ENCODE measurements around the gene LDHD.
A peak's percentile ranks its signal among the peaks of the same experiment; 100 is the strongest.

LDHD gene

GRCh38 chr16:75100603-75100990 is 16.0 kb downstream of the LDHD start:
- DNase-seq (ENCODE audit: low spot score) = no peak
- no peak for TF ChIP-seq CTCF (IDR thresholded peaks at IDR 0.05; ENCODE audit: borderline replicate concordance, control extremely low read depth, extremely low read depth, insufficient read depth, missing control alignments)
- in situ Hi-C loops (cut with MboI; ENCODE audit: low sequenced_read_pairs, unreplicated experiment) = loop anchor here (10.0 to 25.0 kb wide), 2 partner anchors 106 to 388 kb away; partner anchors contain the start of genes MLKL and ZNRF1

GRCh38 chr16:75099738-75100602 is 16.6 kb downstream of the LDHD start:
- TF ChIP-seq CTCF (IDR thresholded peaks at IDR 0.05; ENCODE audit: borderline replicate concordance, control extremely low read depth, extremely low read depth, insufficient read depth, missing control alignments) = no peak
- peak; percentile 56 for DNase-seq (ENCODE audit: low spot score)
- in situ Hi-C loops (cut with MboI; ENCODE audit: low sequenced_read_pairs, unreplicated experiment) = loop anchor here (10.0 to 25.0 kb wide), 2 partner anchors 105 to 388 kb away; partner anchors contain the start of genes MLKL and ZNRF1

DNA sequence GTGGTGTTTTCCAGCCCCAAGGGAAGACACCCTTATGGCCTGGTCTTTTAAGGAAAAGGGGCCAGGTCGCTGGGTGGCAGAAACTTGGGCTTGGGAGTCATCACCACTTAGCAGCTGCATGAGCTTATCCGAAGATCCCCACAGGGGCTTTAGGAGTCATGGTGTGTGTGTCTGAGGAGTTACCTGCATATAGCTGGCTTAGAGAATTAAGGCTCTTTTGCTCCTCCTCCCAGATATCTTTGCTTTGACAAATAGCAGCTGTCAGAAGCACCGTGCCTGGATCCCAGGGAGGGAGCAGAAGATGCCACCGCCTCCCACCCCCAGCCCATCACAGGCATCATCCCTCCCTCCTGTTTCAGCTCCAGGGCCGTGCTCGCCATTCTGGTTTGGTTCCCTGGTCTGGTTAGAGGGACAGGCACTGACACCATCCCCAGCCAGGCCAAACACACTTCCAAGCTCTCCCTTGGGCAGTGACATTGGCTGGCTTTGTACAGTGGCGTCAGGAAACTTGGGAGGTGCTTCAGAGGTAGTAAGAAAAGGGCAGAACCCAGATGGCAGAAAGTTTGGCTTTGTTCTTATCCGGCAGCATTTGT is 17.4 kb downstream of the LDHD start:
- no peak for TF ChIP-seq CTCF (IDR thresholded peaks at IDR 0.05; ENCODE audit: borderline replicate concordance, control extremely low read depth, extremely low read depth, insufficient read depth, missing control alignments)
- in situ Hi-C loops (cut with MboI; ENCODE audit: low sequenced_read_pairs, unreplicated experiment) = no loop called here
- DNase-seq (ENCODE audit: low spot score) = no peak

- DNase-seq (ENCODE audit: low spot score) = peak; percentile 81
- TF ChIP-seq CTCF (IDR thresholded peaks at IDR 0.05; ENCODE audit: borderline replicate concordance, control extremely low read depth, extremely low read depth, insufficient read depth, missing control alignments) = no peak
- in situ Hi-C loops (cut with MboI; ENCODE audit: low sequenced_read_pairs, unreplicated experiment) = no loop called here
These were observed 18.4 kb downstream of the LDHD start for GRCh38 chr16:75097941-75098901.

DNA sequence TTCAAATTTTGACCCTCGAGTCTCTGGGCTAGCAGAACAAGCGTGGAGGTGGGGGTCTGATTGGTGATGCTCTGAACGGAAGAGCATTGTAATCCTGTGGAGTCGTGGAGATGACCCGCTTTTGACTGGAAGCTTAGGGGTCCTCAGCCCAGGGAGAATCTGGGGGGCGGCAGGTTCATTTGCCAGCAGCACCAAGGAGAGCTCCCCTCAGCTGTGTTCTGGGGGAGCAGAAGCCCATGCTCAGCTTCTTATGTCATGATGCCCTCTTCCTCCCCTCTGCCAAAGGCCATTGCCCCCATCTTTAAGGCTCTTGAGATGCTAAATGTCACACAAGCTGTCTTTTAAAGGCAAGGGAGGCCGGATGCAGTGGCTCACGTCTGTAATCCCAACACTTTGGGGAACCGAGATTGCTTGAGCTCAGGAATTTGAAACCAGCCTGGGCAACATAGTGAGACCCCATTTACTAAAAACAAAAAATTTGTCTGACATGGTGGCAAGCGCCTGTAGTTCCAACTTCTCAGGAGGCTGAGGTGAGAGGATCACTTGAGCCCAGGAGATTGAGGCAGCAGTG is 19.3 kb downstream of the LDHD start:
- no peak for TF ChIP-seq CTCF (IDR thresholded peaks at IDR 0.05; ENCODE audit: borderline replicate concordance, control extremely low read depth, extremely low read depth, insufficient read depth, missing control alignments)
- in situ Hi-C loops (cut with MboI; ENCODE audit: low sequenced_read_pairs, unreplicated experiment) = no loop called here
- no peak for DNase-seq (ENCODE audit: low spot score)

- in situ Hi-C loops (cut with MboI; ENCODE audit: low sequenced_read_pairs, unreplicated experiment) = no loop called here
- DNase-seq (ENCODE audit: low spot score) = no peak
- TF ChIP-seq CTCF (IDR thresholded peaks at IDR 0.05; ENCODE audit: borderline replicate concordance, control extremely low read depth, extremely low read depth, insufficient read depth, missing control alignments) = no peak
These were observed 19.9 kb downstream of the LDHD start for GRCh38 chr16:75096656-75097055.
